Activated CD8-positive, alpha-beta memory T cell treated with anti-CD3 and anti-CD28 coated beads, Interleukin-2, amount 50 U/mL, for 1 hour (primary cell): ENCODE results near the gene NINL.
"Not testable (repeated sequence)": the region's sequence is repeated elsewhere in the genome, so short reads cannot be mapped to it uniquely, and the experiment has no call there.

Experiments
- DNase-seq: peaks from one replicate; pipeline ENCODE4 v3.0.0-alpha.2; 2020; ENCODE audit errors: extremely low read depth

NINL gene

DNA sequence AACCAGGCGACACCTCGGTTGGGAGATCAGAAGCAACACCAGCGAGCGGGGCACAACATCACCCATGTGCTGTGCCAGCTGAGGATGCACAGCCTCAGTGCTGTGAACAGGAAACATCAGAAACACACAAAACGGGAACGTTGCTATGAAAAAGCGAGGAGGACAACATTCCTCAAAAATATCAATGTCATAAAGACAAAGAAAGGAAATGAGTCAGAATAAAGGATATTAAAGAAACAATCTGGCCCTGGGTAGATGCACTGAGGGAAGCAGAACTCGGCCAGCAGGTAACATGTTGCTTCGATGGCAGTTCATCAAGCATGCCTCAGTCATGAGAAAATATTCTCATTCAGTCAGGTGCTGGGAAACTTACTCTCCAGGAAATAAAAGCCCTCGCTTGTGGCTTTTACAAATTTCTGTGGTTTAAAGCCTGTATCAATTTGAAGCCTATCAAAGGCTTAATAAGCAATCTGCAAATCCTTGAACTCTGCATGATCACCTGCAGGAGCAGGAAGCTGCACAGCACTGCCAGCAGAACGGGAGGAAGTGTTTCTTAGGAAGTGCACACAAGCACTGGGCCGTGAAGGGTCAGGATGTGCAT lies 100.3 kb downstream of the NINL start:
- DNase-seq: no peak

- DNase-seq: no peak
These were observed 101.0 kb downstream of the NINL start for GRCh38 chr20:25484224-25484846.

- DNase-seq: no peak
These were observed 101.7 kb downstream of the NINL start for GRCh38 chr20:25483431-25484132.

- no peak for DNase-seq
These were observed 103.4 kb downstream of the NINL start for GRCh38 chr20:25481918-25482253.

- no peak for DNase-seq
These were observed 104.0 kb downstream of the NINL start for GRCh38 chr20:25481235-25481917.

DNA sequence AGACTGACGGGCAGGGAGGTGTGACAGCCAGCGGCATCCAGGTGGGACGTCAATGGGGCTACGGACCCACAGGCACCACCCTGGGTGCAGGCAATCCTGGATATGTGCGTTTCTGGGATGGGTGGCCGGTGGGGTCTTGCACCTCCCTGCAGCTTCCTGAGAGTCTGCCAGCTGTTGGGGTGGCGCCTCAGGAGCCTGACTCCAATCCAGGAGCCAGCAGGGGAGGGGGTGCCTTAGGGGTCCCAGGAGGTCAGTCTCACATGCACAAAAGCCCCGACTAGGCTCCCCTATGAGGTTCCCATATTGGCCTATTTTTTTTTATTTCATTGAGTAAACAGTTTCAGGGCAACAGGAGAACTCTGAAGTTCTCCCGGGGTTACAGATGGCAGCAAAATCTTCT lies 104.5 kb downstream of the NINL start:
- DNase-seq: no peak

- DNase-seq: no peak
These were observed 105.2 kb downstream of the NINL start for GRCh38 chr20:25480156-25480555.

GRCh38 chr20:25479638-25480037 lies 105.7 kb downstream of the NINL start:
- no peak for DNase-seq

DNA sequence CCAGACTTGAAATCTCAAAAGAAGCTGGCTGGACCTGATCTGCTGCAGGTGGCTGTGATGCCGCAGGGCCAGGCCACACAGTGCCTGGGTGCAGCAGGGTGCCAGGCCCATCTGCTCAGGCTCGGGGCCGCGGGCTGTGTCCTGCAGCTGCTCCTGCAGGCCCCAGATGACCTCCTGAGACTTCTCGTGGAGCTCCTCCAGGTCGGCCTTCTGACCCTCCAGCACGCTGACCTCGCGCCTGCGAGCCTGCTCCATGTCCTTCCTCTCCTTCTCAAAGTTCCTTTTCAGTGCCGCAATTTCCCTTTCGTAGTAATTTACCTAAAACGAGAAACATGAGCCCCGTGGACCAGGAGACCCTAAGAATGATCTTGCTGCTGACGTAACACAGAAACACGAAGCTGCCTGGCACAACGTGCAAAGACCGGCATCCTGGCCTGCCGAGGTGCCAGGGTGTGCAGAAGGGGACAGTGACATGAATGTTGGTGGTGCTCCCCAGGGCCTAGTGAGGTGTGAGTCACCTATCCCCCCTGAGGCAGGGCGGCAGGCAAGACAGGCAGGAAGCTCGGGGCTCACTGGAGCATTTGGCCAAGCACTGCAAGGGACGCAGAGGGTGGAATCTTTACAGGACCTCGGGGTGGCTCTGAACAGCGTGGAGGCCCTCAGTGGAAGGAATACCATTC lies 106.3 kb downstream of the NINL start:
- DNase-seq: no peak

GRCh38 chr20:25477014-25477882 lies 108.1 kb downstream of the NINL start:
- no peak for DNase-seq

- no peak for DNase-seq
These were observed 109.0 kb downstream of the NINL start for GRCh38 chr20:25476106-25477013.

- not testable (repeated sequence) for DNase-seq
These were observed 112.0 kb downstream of the NINL start for GRCh38 chr20:25473297-25473696.

DNA sequence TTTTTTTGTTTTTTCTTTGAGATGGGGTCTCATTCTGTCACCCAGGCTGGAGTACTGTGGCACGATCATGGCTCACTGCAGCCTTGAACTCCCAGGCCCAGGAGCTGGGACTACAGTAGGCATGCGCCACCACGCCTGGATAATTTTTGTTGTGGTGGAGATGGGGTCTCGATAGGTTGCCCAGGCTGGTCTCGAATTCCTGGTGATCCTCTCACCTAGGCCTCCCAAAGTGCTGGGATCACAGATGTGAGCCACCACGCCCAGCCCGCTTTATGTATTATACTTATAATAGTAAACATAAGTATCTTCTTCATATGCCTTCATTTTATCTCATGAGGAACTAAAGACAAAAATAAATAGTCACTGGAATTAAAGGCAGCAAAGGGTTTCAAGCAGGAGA lies 114.3 kb downstream of the NINL start:
- no peak for DNase-seq

- no peak for DNase-seq
These were observed 115.3 kb downstream of the NINL start for GRCh38 chr20:25470045-25470444.

DNA sequence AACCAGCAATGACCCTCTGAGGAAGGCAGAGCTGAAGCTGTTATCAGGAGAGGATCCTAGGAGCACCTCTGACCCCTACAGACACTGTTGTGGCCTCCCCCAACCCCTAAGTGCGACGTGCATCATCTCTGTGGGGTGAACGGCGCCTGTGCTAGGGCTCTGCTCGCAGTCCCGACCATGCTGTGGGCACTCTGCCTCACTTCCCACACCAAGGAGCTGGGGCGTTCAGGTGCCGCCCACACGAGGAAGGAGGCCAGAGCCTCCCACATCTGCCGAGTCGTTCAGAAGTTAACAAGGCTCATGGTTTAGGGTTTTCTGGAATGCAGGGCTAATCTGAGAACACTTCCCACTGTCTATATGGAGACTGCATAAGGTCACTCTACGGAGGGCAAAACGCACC lies 115.8 kb downstream of the NINL start:
- DNase-seq: no peak

GRCh38 chr20:25468126-25469075 lies 116.9 kb downstream of the NINL start:
- DNase-seq: no peak

GRCh38 chr20:25467441-25467840 lies 117.9 kb downstream of the NINL start:
- DNase-seq: no peak

- no peak for DNase-seq
These were observed 118.5 kb downstream of the NINL start for GRCh38 chr20:25466846-25467245.
